Pancreas (tissue), 10 donors: Measurements from ENCODE around the gene ZNF444. TPM values are rescaled to one million over a fixed set of nuclear protein-coding genes. Genes with fewer than 3 reads are reported as not detected.
A peak's percentile ranks its signal among the peaks of the same experiment; 100 is the strongest.

Experiments
- ATAC-seq, 4 donors: fragments of 200-7000 bp; cut with Tn5 transposase; one replicate each; pipeline versions ENCODE4 v1.8.0 to v1.9.1; 2020; ENCODE audit warnings: mild to moderate bottlenecking in 4 of 4, moderate library complexity in 4 of 4
- DNase-seq, 6 donors: peaks; one replicate each; pipeline ENCODE4 v3.0.0-alpha.2; 2020
- FAIRE-seq: peaks from 2 replicates; lab custom pipeline; 2012; peaks lifted over from hg19 to GRCh38; lab: Jason Lieb, UNC
- H3K27ac ChIP-seq, 4 donors: fragments of 200-600 bp; sonication (generic); 1 replicate in 3 of 4; 2 replicates in 1 of 4; pipeline versions ENCODE4 v1.5.0 to v1.8.0; 2020
- H3K27me3 ChIP-seq, 4 donors: fragments of 200-600 bp; one replicate each; pipeline ENCODE4 v1.8.0; 2021
- H3K36me3 ChIP-seq, 3 donors: fragments of 200-600 bp; sonication (generic) in 1 of 3; one replicate each; pipeline versions ENCODE4 v1.5.0 to v1.8.0; 2020 to 2021
- H3K4me1 ChIP-seq, 3 donors: fragments of 200-600 bp; one replicate each; pipeline ENCODE4 v1.8.0; 2021
- H3K4me3 ChIP-seq, 4 donors: fragments of 200-600 bp; sonication (generic) in 2 of 4; one replicate each; pipeline versions ENCODE4 v1.5.0 to v1.8.0; 2020 to 2021
- H3K9me3 ChIP-seq, 4 donors: fragments of 200-600 bp; one replicate each; pipeline ENCODE4 v1.8.0; 2021
- CTCF ChIP-seq, 4 donors: fragments of 200-600 bp; sonication (generic) in 3 of 4; IDR thresholded peaks; one replicate each; pipeline versions ENCODE4 v1.5.0 to v1.8.0; 2021; ENCODE audit warnings: antibody characterized with exemption in 4 of 4
- WGBS, 2 donors: extraction: QIAGEN DNeasy Blood & Tissue Kit; methylation state at CpG; one replicate each; pipeline ENCODE4 v1.1.7; 2013; 5-methylcytosine and 5-hydroxymethylcytosine counted together
- intact Hi-C, 3 donors: fragments of 100-400 bp; cut with DNase I; formaldehyde crosslinking; loops; one replicate each; pipeline versions ENCODE4 v1.11.1 to v1.14.2; 2022
- polyA plus RNA-seq, 2 donors: library from polyadenylated mRNA; stranded (reverse); fragments of 200-250 nt; gene quantifications; one replicate each; pipeline ENCODE4 v1.2.3, GENCODE V29; 2013
- total RNA-seq, 6 donors: library from RNA; stranded (reverse); fragmentation: NEBNext Ultra II Directional in 4 of 6; extraction: Animal tissue kit (Norgen Biotek cat#: 25700) in 4 of 6; gene quantifications; one replicate each; pipeline versions ENCODE4 v1.2.1 to v1.2.4, GENCODE V29; 2021 to 2023
- donor health status: healthy with polysubstance abuse.
- donor health status: DM: no; HTN: no; CAD: no; lungs with moderate emphysema.
- donor health status: DM: no; HTN: no; CAD: no.
- donor health status: control.
- donor health status: control.
- donor health status: Bipolar disorder and iron deficiency.
- donor health status: DM: yes; HTN: yes; CAD: no.
- donor health status: DM: no; HTN: no; CAD: no.
- donor health status: DM: no; HTN: no; CAD: no.
- donor health status: DM: yes; HTN: yes; CAD: no.

ZNF444 gene
- total and polyA plus RNA-seq, 8 donors: 27.9 to 99.0 (median 34.2) TPM

GRCh38 chr19:56099638-56100539 lies 41.2 kb upstream of the ZNF444 start:
- TF ChIP-seq CTCF (IDR thresholded peaks at IDR 0.05): no peak
- Histone ChIP-seq H3K4me1 (no peaks in the 10 kb centered on the region), H3K4me3 (no peak overlapping the region), H3K9me3 (no peaks in the 10 kb centered on the region), H3K27me3 (no peaks in the 10 kb centered on the region), H3K27ac (no peak overlapping the region), H3K36me3 (peaks cover 0 to 12% (median 4%) of the 10 kb centered on the region in 3 donors)
- FAIRE-seq (no peak), DNase-seq (peak in 1 of 6 donors; percentile 64), ATAC-seq (no peak)
- intact Hi-C loops: loop anchor here (5.0 to 10.0 kb wide), 3 partner anchors 55 to 77 kb away; partner anchors contain the start of gene GALP (in 1 of the 3)
- 93 to 94% methylated on average over 28 to 31 of the region's 31 CpGs for WGBS, 2 donors

- ATAC-seq (no peak), FAIRE-seq (no peak), DNase-seq (peak in 1 of 6 donors; percentile 60)
- peaks cover 0 to 12% (median 4%) of the 10 kb centered on the region in 3 donors for H3K36me3 ChIP-seq
- H3K27ac ChIP-seq: no peak overlapping the region
- no peak for TF ChIP-seq CTCF (IDR thresholded peaks at IDR 0.05)
- H3K27me3 ChIP-seq: no peaks in the 10 kb centered on the region
- peaks cover 4 to 7% (median 5%) of the 10 kb centered on the region in 3 donors for H3K4me1 ChIP-seq
- H3K4me3 ChIP-seq: no peak overlapping the region
- intact Hi-C loops: loop anchor here (5.0 to 10.0 kb wide), 3 partner anchors 54 to 76 kb away; partner anchors contain the start of gene GALP (in 1 of the 3)
- WGBS, 2 donors: 86 to 89% methylated on average over 25 of the region's 25 CpGs
- no peaks in the 10 kb centered on the region for H3K9me3 ChIP-seq
Observed at GRCh38 chr19:56101095-56101494, 40.0 kb upstream of the ZNF444 start.

- ATAC-seq: no peak
Observed at GRCh38 chr19:56101746-56102535, 39.1 kb upstream of the ZNF444 start.

More at GRCh38 chr19:56101746-56102535, 39.1 kb upstream of the ZNF444 start:
- no peak for FAIRE-seq
- 88 to 89% methylated on average over 34 of the region's 34 CpGs for WGBS, 2 donors
- DNase-seq: peak in 1 of 6 donors; percentile 46
- no peak overlapping the region for H3K27ac ChIP-seq
- H3K4me3 ChIP-seq: no peak overlapping the region
- H3K9me3 ChIP-seq: no peaks in the 10 kb centered on the region
- intact Hi-C loops: loop anchor here (5.0 to 10.0 kb wide), 3 partner anchors 53 to 75 kb away; partner anchors contain the start of gene GALP (in 1 of the 3)
- TF ChIP-seq CTCF (IDR thresholded peaks at IDR 0.05): no peak
- peaks cover 0 to 12% (median 4%) of the 10 kb centered on the region in 3 donors for H3K36me3 ChIP-seq
- peaks cover 4 to 7% (median 5%) of the 10 kb centered on the region in 3 donors for H3K4me1 ChIP-seq
- no peaks in the 10 kb centered on the region for H3K27me3 ChIP-seq
